Endothelial cell of umbilical vein (primary cell): ENCODE measurements around the gene CBFA2T3.

Experiments used
- CTCF ChIP-seq, 2 donors: IDR thresholded peaks; 1 replicate in 1 of 2; 2 replicates in 1 of 2; pipeline ENCODE4 v1.5.1; 2011; ENCODE audit warnings: low read length in 2 of 2, mild to moderate bottlenecking in 2 of 2, moderate library complexity in 2 of 2, control low read depth in 1 of 2, inconsistent platforms in 1 of 2, low read depth in 1 of 2; ENCODE audit not compliant: insufficient read depth in 1 of 2; ENCODE audit errors: extremely low read depth in 1 of 2
- EZH2 ChIP-seq: IDR thresholded peaks from 2 replicates; pipeline ENCODE4 v1.6.1; 2012; ENCODE audit warnings: borderline replicate concordance, low read depth, mild to moderate bottlenecking, moderate library complexity, low read length, inconsistent platforms; ENCODE audit not compliant: severe bottlenecking
- FOS ChIP-seq: IDR thresholded peaks from 2 replicates; pipeline ENCODE4 v1.6.1; 2011; ENCODE audit warnings: mild to moderate bottlenecking, low read length, moderate library complexity, borderline replicate concordance; ENCODE audit not compliant: insufficient read depth
- GATA2 ChIP-seq: IDR thresholded peaks from 2 replicates; pipeline ENCODE4 v1.7.0; 2011; ENCODE audit warnings: low read depth, mild to moderate bottlenecking, moderate library complexity, mixed read lengths, low read length; ENCODE audit not compliant: insufficient read length, insufficient read depth
- JUN ChIP-seq: IDR thresholded peaks from 2 replicates; pipeline ENCODE4 v1.6.1; 2011; ENCODE audit warnings: borderline replicate concordance, low read depth; ENCODE audit not compliant: insufficient read length, insufficient read depth
- MAX ChIP-seq: IDR thresholded peaks from 2 replicates; pipeline ENCODE4 v1.6.1; 2011; ENCODE audit not compliant: insufficient read depth, insufficient read length
- MYC ChIP-seq: IDR thresholded peaks from one replicate; pipeline ENCODE4 v1.6.1; 2011; ENCODE audit warnings: mild to moderate bottlenecking, low read depth, low read length
- POLR2A ChIP-seq: IDR thresholded peaks from 2 replicates; pipeline ENCODE4 v1.6.1; 2012; ENCODE audit warnings: low read depth, mild to moderate bottlenecking, control low read depth, low read length
- POLR2AphosphoS5 ChIP-seq: IDR thresholded peaks from 2 replicates; pipeline ENCODE4 v1.6.1; 2012; ENCODE audit warnings: low read depth, mild to moderate bottlenecking, control low read depth, low read length, moderate library complexity; ENCODE audit not compliant: insufficient read depth

- TF ChIP-seq MAX (no peak), POLR2A (no peak), CTCF (IDR thresholded peaks at IDR 0.05; ENCODE audit: extremely low read depth in 1 of 2, insufficient read depth in 1 of 2, low read depth in 1 of 2, low read length in 2 of 2) (no peak), EZH2 (no peak), FOS (no peak), GATA2 (no peak), POLR2AphosphoS5 (no peak), MYC (no peak), JUN (no peak)
These were observed 100.0 kb downstream of the CBFA2T3 start for GRCh38 chr16:88876942-88877526.
